ENCODE results near the gene GPRC5D. TPM values are rescaled to one million over a fixed set of nuclear protein-coding genes. Genes with fewer than 3 reads are reported as not detected.

The GPRC5D gene
- total and polyA plus RNA-seq, 9 of the 15 experiments (the other 6 are each of a cell fraction or from before 2014, with no cell fraction given) = 1.0 to 1.1 TPM; not detected in 7

DNA sequence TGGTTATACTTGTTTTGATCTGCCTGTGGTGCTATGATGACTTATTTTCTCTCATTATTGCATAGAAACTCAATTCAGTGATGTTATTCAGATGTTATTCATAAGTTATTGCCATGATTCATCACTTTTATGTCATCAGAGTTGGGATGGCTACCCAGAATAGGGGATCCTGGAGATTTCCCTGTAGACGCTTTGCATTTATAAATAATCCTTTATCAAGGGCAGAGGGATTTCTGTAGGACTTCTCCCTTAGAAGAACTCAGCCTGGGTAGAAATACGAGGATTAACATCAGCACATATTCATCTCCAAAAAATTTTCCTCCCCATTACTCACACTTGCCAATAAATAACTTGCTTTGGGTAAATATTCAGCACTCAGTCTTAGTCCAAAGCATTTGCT, 55.7 kb downstream of the GPRC5D start (continued):
- TF ChIP-seq CREM (IDR thresholded peaks at IDR 0.05; ENCODE audit: low read depth) (no peak), MEF2D (tag; conservative IDR thresholded peaks at IDR 0.05; ENCODE audit: low read depth) (no peak), RBM15 (IDR thresholded peaks at IDR 0.05; ENCODE audit: insufficient read depth, low read length) (no peak), ZNF311 (CRISPR knock-in tag; IDR thresholded peaks at IDR 0.05) (no peak)

DNA sequence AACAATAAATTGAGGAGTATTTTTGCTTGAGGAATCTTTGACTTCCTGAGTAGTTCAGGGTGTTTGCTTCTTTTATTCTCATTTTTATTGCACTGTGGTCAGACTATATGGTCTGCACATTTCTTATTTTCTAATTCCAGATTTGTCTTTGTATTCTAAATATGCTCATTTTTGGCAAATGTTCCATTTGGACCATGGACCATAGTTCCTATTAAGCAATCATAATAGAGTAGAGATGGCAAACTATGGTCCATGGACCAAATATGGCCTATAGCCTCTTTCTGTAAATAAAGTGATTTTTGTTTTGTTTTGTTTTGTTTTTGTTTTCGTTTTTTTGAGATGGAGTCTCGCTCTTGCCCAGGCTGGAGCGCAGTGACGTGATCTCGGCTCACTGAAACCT, 58.5 kb downstream of the GPRC5D start:
- ATAC-seq = no peak
- WGBS (ENCODE audit: insufficient coverage, low coverage, missing lambda C conversion rate) = 2% methylated on average over 5 of the region's 5 CpGs
- Histone ChIP-seq H2AFZ (ENCODE audit: low read depth, low read length) (no peak overlapping the region), H3K4me1 (replicated peaks in 1 of 2; ENCODE audit: control insufficient read depth in 2 of 2, insufficient read depth in 2 of 2, low read length in 2 of 2) (peaks cover 5 to 12% of the 10 kb centered on the region in 2 experiments; a peak in 4 of 5 replicates), H3K27me3 (ENCODE audit: control insufficient read depth in 2 of 2, insufficient read depth in 2 of 2, low read length in 2 of 2) (peaks cover 18 to 33% of the 10 kb centered on the region in 2 experiments), H3K79me2 (ENCODE audit: control insufficient read depth, insufficient read depth, low read length) (no peaks in the 10 kb centered on the region), H3K9me3 (replicated peaks; ENCODE audit: control insufficient read depth, insufficient read depth, low read depth, low read length) (no peaks in the 10 kb centered on the region), H3K4me2 (ENCODE audit: insufficient read depth, low read length) (no peak overlapping the region), H3K9ac (ENCODE audit: insufficient read depth in 1 of 2, low read depth in 2 of 2, low read length in 2 of 2) (no peak overlapping the region), H3K27ac (ENCODE audit: extremely low read depth, low read depth, low read length) (no peak overlapping the region), H4K20me1 (replicated peaks; ENCODE audit: control insufficient read depth, insufficient read depth, low read length) (no peaks in the 10 kb centered on the region), H3K36me3 (ENCODE audit: control insufficient read depth, insufficient read depth, low read length) (no peaks in the 10 kb centered on the region), H3K9me1 (ENCODE audit: control insufficient read depth, insufficient read depth, low read length) (no peaks in the 10 kb centered on the region), H3K4me3 (no peak overlapping the region)
- no peak for DNase-seq (ENCODE audit: extremely low read depth in 1 of 4, low spot score in 3 of 4)
- ChIA-PET CTCF (ENCODE audit: low intra/inter-chr PET ratio) (no interaction called here), POLR2A (no interaction called here)
- in situ Hi-C loops (cut with MboI) = no loop called here
- intact Hi-C loops (cut with micrococcal nuclease) = no loop called here
- BruUV-seq (replicated peaks) = no TSS peak
- FAIRE-seq = no peak
- TF ChIP-seq, protein P1, sequence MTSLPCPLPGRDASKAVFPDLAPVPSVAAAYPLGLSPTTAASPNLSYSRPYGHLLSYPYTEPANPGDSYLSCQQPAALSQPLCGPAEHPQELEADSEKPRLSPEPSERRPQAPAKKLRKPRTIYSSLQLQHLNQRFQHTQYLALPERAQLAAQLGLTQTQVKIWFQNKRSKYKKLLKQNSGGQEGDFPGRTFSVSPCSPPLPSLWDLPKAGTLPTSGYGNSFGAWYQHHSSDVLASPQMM (CRISPR knock-in tag; IDR thresholded peaks at IDR 0.05) = no peak
- TF ChIP-seq THRAP3 (IDR thresholded peaks at IDR 0.05; ENCODE audit: borderline replicate concordance) = no peak
- TF ChIP-seq, protein P2, sequence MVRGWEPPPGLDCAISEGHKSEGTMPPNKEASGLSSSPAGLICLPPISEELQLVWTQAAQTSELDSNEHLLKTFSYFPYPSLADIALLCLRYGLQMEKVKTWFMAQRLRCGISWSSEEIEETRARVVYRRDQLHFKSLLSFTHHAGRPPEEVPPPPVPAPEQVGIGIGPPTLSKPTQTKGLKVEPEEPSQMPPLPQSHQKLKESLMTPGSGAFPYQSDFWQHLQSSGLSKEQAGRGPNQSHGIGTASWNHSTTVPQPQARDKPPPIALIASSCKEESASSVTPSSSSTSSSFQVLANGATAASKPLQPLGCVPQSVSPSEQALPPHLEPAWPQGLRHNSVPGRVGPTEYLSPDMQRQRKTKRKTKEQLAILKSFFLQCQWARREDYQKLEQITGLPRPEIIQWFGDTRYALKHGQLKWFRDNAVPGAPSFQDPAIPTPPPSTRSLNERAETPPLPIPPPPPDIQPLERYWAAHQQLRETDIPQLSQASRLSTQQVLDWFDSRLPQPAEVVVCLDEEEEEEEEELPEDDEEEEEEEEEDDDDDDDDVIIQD (CRISPR knock-in tag; IDR thresholded peaks at IDR 0.05) = no peak
- TF ChIP-seq, protein P3, sequence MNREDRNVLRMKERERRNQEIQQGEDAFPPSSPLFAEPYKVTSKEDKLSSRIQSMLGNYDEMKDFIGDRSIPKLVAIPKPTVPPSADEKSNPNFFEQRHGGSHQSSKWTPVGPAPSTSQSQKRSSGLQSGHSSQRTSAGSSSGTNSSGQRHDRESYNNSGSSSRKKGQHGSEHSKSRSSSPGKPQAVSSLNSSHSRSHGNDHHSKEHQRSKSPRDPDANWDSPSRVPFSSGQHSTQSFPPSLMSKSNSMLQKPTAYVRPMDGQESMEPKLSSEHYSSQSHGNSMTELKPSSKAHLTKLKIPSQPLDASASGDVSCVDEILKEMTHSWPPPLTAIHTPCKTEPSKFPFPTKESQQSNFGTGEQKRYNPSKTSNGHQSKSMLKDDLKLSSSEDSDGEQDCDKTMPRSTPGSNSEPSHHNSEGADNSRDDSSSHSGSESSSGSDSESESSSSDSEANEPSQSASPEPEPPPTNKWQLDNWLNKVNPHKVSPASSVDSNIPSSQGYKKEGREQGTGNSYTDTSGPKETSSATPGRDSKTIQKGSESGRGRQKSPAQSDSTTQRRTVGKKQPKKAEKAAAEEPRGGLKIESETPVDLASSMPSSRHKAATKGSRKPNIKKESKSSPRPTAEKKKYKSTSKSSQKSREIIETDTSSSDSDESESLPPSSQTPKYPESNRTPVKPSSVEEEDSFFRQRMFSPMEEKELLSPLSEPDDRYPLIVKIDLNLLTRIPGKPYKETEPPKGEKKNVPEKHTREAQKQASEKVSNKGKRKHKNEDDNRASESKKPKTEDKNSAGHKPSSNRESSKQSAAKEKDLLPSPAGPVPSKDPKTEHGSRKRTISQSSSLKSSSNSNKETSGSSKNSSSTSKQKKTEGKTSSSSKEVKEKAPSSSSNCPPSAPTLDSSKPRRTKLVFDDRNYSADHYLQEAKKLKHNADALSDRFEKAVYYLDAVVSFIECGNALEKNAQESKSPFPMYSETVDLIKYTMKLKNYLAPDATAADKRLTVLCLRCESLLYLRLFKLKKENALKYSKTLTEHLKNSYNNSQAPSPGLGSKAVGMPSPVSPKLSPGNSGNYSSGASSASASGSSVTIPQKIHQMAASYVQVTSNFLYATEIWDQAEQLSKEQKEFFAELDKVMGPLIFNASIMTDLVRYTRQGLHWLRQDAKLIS (CRISPR knock-in tag; IDR thresholded peaks at IDR 0.05) = no peak
- no peak for TF ChIP-seq ZC3H8 (IDR thresholded peaks at IDR 0.05)
- no peak for TF ChIP-seq TSC22D4 (tag; IDR thresholded peaks at IDR 0.05)
- no peak for TF ChIP-seq POLR2G (IDR thresholded peaks at IDR 0.05; ENCODE audit: low read depth, low read length)
- TF ChIP-seq CLOCK (CRISPR knock-in tag; IDR thresholded peaks at IDR 0.05; ENCODE audit: borderline replicate concordance) = no peak
- no peak for TF ChIP-seq RBFOX2 (IDR thresholded peaks at IDR 0.05; ENCODE audit: low read depth, low read length)
